Coronary artery (tissue), 2 donors: ENCODE measurements around the gene CD70.
A peak's percentile ranks its signal among the peaks of the same experiment; 100 is the strongest.
"Not testable (repeated sequence)": the region's sequence is repeated elsewhere in the genome, so short reads cannot be mapped to it uniquely, and the experiment has no call there.

ENCODE experiments used
- DNase-seq: peaks from one replicate; pipeline ENCODE4 v3.0.0-alpha.2; 2017; ENCODE audit warnings: low spot score
- H3K27ac ChIP-seq, 2 donors: fragments of 200-600 bp; sonication (generic); one replicate each; pipeline ENCODE4 v1.5.1; 2016 to 2019
- H3K4me3 ChIP-seq: fragments of 200-600 bp; sonication (generic); 2 replicates; pipeline ENCODE4 v1.5.1; 2016; ENCODE audit warnings: mild to moderate bottlenecking, moderate library complexity
- CTCF ChIP-seq: fragments of 200-600 bp; sonication (generic); IDR thresholded peaks from one replicate; pipeline ENCODE4 v1.5.1; 2019; ENCODE audit warnings: antibody characterized with exemption

Gene CD70

GRCh38 chr19:6590827-6591319 lies at the start of gene CD70:
TSS of gene CD70 (minus strand) at chr19:6591150. CDS start at chr19:6591002, 148 bp downstream.
- Histone ChIP-seq H3K27ac (no peak within 1 kb of the TSS), H3K4me3 (peak within 1 kb of the TSS; percentile 40)
- DNase-seq: no peak
- no peak for TF ChIP-seq CTCF

GRCh38 chr19:6640333-6640732 lies 49.4 kb upstream of the CD70 start:
- DNase-seq, H3K27ac ChIP-seq, H3K4me3 ChIP-seq: not testable (repeated sequence)

GRCh38 chr19:6639439-6639838 lies 48.5 kb upstream of the CD70 start:
- Histone ChIP-seq H3K4me3 (no peak overlapping the region), H3K27ac (no peak overlapping the region)
- TF ChIP-seq CTCF: no peak
- DNase-seq: no peak

- DNase-seq, H3K4me3 ChIP-seq, H3K27ac ChIP-seq: not testable (repeated sequence)
These were observed 42.5 kb upstream of the CD70 start for GRCh38 chr19:6633456-6633813.

- H3K4me3 ChIP-seq, H3K27ac ChIP-seq, DNase-seq: not testable (repeated sequence)
These were observed 42.0 kb upstream of the CD70 start for GRCh38 chr19:6632747-6633455.

GRCh38 chr19:6632002-6632621 lies 41.2 kb upstream of the CD70 start:
- no peak for DNase-seq
- TF ChIP-seq CTCF: peak; percentile 76
- Histone ChIP-seq H3K27ac (no peak overlapping the region), H3K4me3 (no peak overlapping the region)

- DNase-seq: no peak
- TF ChIP-seq CTCF: no peak
- no peak overlapping the region for H3K4me3 ChIP-seq
- no peak overlapping the region for H3K27ac ChIP-seq
These were observed 35.8 kb upstream of the CD70 start for GRCh38 chr19:6626764-6627163.

- H3K27ac ChIP-seq: no peak overlapping the region
- no peak for DNase-seq
- no peak for TF ChIP-seq CTCF
- H3K4me3 ChIP-seq: no peak overlapping the region
These were observed 26.4 kb upstream of the CD70 start for GRCh38 chr19:6617374-6617773.
